ENCODE results near the gene TM7SF2. TPM values are rescaled to one million over a fixed set of nuclear protein-coding genes. Genes with fewer than 3 reads are reported as not detected.
A peak's percentile ranks its signal among the peaks of the same experiment; 100 is the strongest.

Gene TM7SF2
- total RNA-seq, 1 experiment from 2014 or later = 3.3 TPM

- no peak for DNase-seq (ENCODE audit: low read depth)
These were observed 22.1 kb upstream of the TM7SF2 start for GRCh38 chr11:65089621-65090020.

GRCh38 chr11:65090628-65091027 lies 21.0 kb upstream of the TM7SF2 start:
- no peak for DNase-seq (ENCODE audit: low read depth)

GRCh38 chr11:65095427-65095826 lies 16.2 kb upstream of the TM7SF2 start:
- DNase-seq (ENCODE audit: low read depth) = no peak

GRCh38 chr11:65095974-65096806 lies 15.5 kb upstream of the TM7SF2 start, which contains the start of gene VPS51:
Gene VPS51, plus strand, starts transcription at chr11:65096214. Its CDS starts 37 bp downstream, at chr11:65096251.
- peak; percentile 86 for DNase-seq (ENCODE audit: low read depth)

GRCh38 chr11:65096926-65097325 lies 14.7 kb upstream of the TM7SF2 start:
- DNase-seq (ENCODE audit: low read depth) = no peak

- no peak for DNase-seq (ENCODE audit: low read depth)
These were observed 10.9 kb upstream of the TM7SF2 start for GRCh38 chr11:65100674-65101350.

GRCh38 chr11:65102142-65103095 lies 9.3 kb upstream of the TM7SF2 start:
- no peak for DNase-seq (ENCODE audit: low read depth)

GRCh38 chr11:65103476-65103875 lies 8.2 kb upstream of the TM7SF2 start:
- DNase-seq (ENCODE audit: low read depth) = peak; percentile 71

GRCh38 chr11:65104628-65105027 lies 7.0 kb upstream of the TM7SF2 start:
- DNase-seq (ENCODE audit: low read depth) = no peak

- no peak for DNase-seq (ENCODE audit: low read depth)
These were observed 4.6 kb upstream of the TM7SF2 start for GRCh38 chr11:65107078-65107477.

- DNase-seq (ENCODE audit: low read depth) = no peak
These were observed 3.8 kb upstream of the TM7SF2 start for GRCh38 chr11:65107751-65108468.

- no peak for DNase-seq (ENCODE audit: low read depth)
These were observed 3.1 kb upstream of the TM7SF2 start for GRCh38 chr11:65108469-65109123.

- DNase-seq (ENCODE audit: low read depth) = no peak
These were observed 2.2 kb upstream of the TM7SF2 start for GRCh38 chr11:65109231-65110198.

- peak; percentile 74 for DNase-seq (ENCODE audit: low read depth)
These were observed 1.3 kb upstream of the TM7SF2 start for GRCh38 chr11:65110354-65110861.

GRCh38 chr11:65111159-65111743 lies 421 bp upstream of the TM7SF2 start:
- no peak for DNase-seq (ENCODE audit: low read depth)

- DNase-seq (ENCODE audit: low read depth) = no peak
These were observed 1.1 kb downstream of the TM7SF2 start for GRCh38 chr11:65112546-65113360.

- DNase-seq (ENCODE audit: low read depth) = no peak
These were observed 1.7 kb downstream of the TM7SF2 start for GRCh38 chr11:65113361-65113756.

- DNase-seq (ENCODE audit: low read depth) = no peak
These were observed 2.2 kb downstream of the TM7SF2 start for GRCh38 chr11:65113839-65114238.

All from LHCN-M2 (cell line).